Right renal cortex interstitium (tissue), 3 donors: ENCODE measurements around the gene TXNRD1. TPM values are rescaled to one million over a fixed set of nuclear protein-coding genes. Genes with fewer than 3 reads are reported as not detected.
A peak's percentile ranks its signal among the peaks of the same experiment; 100 is the strongest.
"Not testable (repeated sequence)": the region's sequence is repeated elsewhere in the genome, so short reads cannot be mapped to it uniquely, and the experiment has no call there.

ENCODE experiments used
- DNase-seq, 3 donors: peaks; one replicate each; pipeline ENCODE4 v3.0.0-alpha.2; 2013; ENCODE audit warnings: low read depth in 3 of 3, low spot score in 2 of 3
- polyA plus RNA-seq, 3 donors: library from polyadenylated mRNA; unstranded; fragments of 120-200 nt; gene quantifications; one replicate each; pipeline ENCODE4 v1.2.1, GENCODE V29; 2013; ENCODE audit not compliant: insufficient read length in 3 of 3

The TXNRD1 gene
- polyA plus RNA-seq, 3 donors, result 70.1 to 72.2 (median 71.8) TPM

- peak in 1 of 3 donors; percentile 47 for DNase-seq
Measured at GRCh38 chr12:104276273-104277131, 60.9 kb downstream of the TXNRD1 start.

- no peak for DNase-seq
Measured at GRCh38 chr12:104279164-104279563, 63.6 kb downstream of the TXNRD1 start.

DNA sequence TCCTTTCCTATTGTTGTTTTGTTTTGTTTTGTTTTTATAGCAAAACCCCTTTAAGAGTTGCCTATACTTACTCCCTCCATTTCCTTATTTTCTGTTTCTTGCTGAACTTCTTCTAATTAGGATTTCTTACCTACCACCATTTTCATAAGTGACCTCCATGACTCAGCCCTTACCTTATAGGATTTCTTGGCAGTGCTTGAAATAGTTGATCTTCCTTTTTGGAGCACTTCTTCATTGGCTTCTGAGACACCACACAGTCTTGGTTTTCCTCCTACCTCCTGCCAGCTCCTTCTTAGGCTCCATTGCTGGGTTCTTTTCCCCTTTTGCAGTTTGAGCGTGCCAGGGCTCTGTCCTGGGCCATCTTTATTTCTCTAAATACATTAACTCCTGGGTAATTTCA is 64.5 kb downstream of the TXNRD1 start:
- no peak for DNase-seq

GRCh38 chr12:104280717-104281458 is 65.3 kb downstream of the TXNRD1 start:
- DNase-seq, result no peak

DNA sequence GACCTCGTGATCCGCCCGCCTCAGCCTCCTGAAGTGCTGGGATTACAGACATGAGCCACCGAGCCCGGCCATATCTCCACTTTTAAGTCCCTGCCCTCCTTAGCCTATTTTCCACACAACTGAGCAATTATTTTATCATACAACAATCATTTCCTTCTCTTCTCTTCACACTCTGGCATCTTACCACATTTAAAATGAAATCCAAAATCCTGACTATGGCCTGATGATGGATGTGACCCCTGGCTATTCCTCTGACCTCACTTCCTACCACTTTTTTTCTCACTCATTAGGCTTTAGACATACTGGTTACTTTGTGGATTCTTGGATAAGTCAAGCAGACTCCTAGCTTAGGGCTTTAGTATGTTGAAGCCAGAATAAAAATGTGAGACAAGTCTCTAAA is 66.1 kb downstream of the TXNRD1 start:
- no peak for DNase-seq

GRCh38 chr12:104282109-104282508 is 66.5 kb downstream of the TXNRD1 start:
- no peak for DNase-seq

DNA sequence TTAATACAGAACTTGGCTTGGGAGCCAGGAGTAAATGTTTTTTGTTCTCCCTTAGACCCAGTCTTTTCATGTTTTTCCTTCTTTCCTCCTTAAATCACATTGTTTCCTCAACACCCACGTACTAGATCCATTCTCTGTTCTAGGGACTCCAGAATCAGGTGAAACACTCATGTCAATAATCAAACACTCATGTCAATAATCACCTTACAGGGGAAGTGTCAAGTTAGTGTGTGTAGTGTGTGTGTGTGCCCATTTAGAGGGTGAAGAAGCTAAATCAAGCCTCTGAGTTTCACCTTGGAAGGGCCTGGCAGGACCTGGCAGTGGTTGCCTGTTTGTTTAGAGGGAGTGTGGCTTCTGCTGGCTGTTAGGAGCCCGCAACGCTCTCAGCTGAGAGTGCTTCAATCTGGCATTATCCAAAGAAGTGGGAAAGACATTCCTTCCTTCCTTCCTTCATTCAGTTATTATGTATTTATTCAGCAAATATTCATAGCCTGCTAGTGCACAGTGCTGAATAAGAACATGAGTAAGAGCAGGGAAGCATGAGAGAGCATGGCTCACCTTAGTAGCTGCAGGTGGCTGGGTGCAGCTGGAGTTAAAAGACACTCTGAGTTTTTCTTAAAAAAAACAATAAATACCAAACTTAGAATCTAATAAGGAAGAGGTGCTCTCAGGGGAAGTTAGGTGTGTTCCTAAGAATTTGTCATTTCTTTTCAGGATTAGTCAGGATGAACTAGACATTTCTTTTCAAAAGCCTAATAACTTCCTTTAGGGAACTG is 70.3 kb downstream of the TXNRD1 start:
- no peak for DNase-seq

- DNase-seq, result peak; percentile 89 to 91 (median 91)
Measured at GRCh38 chr12:104286516-104287482, 71.2 kb downstream of the TXNRD1 start.

DNA sequence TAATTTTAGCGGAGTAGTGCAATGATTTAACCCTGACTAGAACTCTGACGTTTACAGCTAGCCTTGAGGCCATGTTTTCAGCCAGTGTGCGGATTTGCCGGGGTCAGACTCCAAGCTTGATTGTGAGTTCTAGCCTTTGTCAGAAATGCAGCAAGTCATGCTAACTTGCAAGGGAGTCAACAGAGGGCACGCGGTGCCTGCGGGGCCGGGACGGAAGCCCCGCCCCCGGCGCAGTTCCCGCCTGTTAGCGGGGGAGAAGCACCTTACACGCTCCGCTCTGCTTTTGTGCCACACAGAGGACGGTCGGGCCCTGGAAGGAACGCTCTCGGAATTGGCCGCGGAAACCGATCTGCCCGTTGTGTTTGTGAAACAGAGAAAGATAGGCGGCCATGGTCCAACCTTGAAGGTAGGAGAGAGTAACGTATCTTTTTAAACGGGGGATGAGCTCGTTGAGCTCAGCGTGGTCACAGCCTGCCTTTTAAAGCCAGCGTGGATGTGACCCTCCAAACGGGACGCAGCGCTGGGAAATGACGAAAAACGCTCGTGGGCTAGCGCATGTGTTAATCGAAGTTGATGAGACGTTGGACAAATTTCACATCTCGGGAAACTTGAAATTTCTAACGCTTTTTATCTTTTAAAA is 73.2 kb downstream of the TXNRD1 start:
- peak in 1 of 3 donors; percentile 74 for DNase-seq

GRCh38 chr12:104290320-104290719 is 74.7 kb downstream of the TXNRD1 start:
- no peak for DNase-seq

DNA sequence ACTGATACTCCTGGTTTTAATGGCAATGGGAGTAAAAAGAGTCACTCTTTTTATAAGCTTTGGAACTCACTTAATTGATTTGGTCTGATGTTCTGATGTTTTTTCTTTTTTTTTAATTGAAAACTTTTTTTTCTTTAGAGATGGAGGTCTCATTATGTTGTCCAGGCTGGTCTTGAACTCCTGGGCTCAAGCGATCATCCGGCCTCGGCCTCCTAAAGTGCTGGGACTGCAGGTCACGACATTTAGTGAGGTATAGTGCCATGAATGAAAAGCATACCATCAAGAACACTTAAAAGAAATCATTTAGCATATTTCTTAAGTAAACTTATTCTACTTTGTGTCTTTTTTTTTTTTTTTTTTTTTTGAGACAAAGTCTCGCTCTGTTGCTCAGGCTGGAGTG is 75.3 kb downstream of the TXNRD1 start:
- DNase-seq, result no peak

DNA sequence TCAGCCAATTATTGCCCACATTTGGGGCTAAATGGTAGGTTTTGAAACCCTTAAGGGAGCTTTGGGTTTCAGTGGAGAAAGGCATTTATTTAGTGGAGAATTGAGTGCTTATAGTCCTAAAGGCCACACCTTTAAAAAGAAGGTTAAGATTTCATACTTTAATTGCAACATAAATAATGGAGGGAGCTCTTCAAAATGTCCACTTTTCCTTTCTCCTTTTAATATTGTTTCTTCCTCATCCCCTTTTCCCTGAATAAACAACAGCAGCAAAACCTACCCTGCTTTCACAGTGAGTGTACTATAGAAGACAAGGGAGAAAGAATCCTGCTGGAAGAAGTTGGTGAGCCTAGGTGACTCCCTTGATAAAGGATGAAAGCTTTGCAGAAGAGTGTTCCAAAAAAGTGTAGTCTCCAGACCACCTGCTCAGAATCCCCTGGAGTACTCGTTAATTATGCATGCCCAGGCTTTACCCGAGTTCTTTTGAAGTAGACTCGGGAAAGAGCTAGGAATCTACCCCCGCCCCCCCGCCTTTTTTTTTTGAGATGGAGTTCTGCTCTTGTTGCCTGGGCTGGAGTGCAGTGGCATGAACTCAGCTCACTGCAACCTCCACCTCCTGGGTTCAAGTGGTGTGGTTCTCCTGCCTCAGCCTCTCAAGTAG is 76.4 kb downstream of the TXNRD1 start:
- DNase-seq, result no peak

GRCh38 chr12:104292872-104293794 is 77.6 kb downstream of the TXNRD1 start:
- no peak for DNase-seq

- DNase-seq, result not testable (repeated sequence)
Measured at GRCh38 chr12:104294158-104294859, 78.7 kb downstream of the TXNRD1 start.

DNA sequence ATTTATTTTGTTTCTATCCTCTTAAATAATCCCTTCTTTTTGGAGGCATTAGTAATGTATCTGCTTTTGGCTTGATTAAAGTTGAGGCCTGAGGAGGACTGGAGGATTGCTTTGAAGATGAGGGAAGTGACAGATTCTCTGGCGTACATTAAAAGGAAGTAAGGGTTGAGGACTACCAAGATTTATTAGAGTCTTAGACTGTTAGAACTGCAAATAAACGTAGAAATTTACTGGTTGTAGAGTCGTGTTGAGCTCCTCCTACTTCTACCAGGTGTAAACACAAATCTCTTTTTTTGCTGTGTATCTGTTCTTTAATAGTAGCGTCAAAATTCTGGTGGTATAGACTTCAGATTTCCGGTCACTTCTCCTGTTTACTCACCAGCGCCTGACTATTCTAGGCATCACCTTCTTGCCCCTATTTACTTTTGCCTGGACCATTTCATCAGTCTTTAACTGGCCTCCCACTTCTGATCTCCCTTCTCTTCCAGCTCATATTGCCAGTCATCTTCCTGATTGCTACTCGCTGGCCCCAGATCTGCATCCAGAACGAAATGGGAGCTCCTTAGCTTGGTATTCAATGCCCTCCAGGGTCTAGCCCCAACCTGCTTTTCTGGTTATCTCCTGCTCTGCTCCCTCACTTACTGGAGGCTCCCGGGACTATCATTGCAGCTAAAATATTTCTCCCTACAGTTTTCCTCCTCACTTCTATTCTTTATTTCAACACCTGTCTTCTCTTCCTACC is 79.5 kb downstream of the TXNRD1 start:
- DNase-seq, result no peak

- DNase-seq, result no peak
Measured at GRCh38 chr12:104295954-104296353, 80.4 kb downstream of the TXNRD1 start.

DNA sequence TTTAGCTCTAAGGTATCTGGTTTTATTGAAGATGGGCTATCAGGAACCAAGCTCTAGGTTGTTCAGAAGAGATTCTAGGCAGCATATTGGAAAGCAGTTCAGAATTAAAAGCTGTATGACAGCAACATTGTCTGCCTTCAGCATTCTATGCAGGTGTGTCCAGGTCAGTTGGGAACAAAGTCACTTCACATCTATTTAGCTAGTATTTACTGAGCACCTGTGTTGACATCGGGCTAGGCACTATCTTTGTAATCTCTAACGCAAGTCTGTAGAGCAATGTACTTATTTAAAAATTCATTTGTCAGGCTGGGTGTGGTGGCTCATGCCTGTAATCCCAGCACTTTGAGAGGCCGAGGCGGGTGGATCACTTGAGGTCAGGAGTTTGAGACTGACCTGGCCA is 81.1 kb downstream of the TXNRD1 start:
- no peak for DNase-seq
